Psoas muscle (tissue), 8 donors: Measurements from ENCODE around the gene MAML2. TPM values are rescaled to one million over a fixed set of nuclear protein-coding genes. Genes with fewer than 3 reads are reported as not detected.

Experiments used
- ATAC-seq, 4 donors: fragments of 200-7000 bp; cut with Tn5 transposase; one replicate each; pipeline ENCODE4 v1.9.1; 2020; ENCODE audit warnings: moderate library complexity in 3 of 4, mild to moderate bottlenecking in 2 of 4
- DNase-seq, 2 donors: peaks; one replicate each; pipeline ENCODE4 v3.0.0-alpha.2; 2020
- H3K27ac ChIP-seq: fragments of 200-600 bp; one replicate; pipeline ENCODE4 v1.8.0; 2022
- H3K27me3 ChIP-seq, 3 donors: fragments of 200-600 bp in 1 of 3; one replicate each; pipeline versions ENCODE4 v1.6.1 to v1.8.0; 2013 to 2022; ENCODE audit warnings: low read length in 2 of 3, mild to moderate bottlenecking in 2 of 3, moderate library complexity in 1 of 3; ENCODE audit not compliant: insufficient read depth in 3 of 3
- H3K36me3 ChIP-seq, 2 donors: fragments of 200-600 bp in 1 of 2; one replicate each; pipeline versions ENCODE4 v1.6.1 to v1.8.0; 2013 to 2022; ENCODE audit warnings: low read depth in 1 of 2, mild to moderate bottlenecking in 1 of 2, moderate library complexity in 1 of 2; ENCODE audit not compliant: insufficient read depth in 1 of 2
- H3K4me1 ChIP-seq: fragments of 200-600 bp; one replicate; pipeline ENCODE4 v1.8.0; 2022
- H3K4me3 ChIP-seq: fragments of 200-600 bp; one replicate; pipeline ENCODE4 v1.8.0; 2022; ENCODE audit warnings: mild to moderate bottlenecking
- H3K9me3 ChIP-seq: fragments of 200-600 bp; one replicate; pipeline ENCODE4 v1.8.0; 2022
- WGBS, 3 donors: extraction: QIAGEN DNeasy Blood & Tissue Kit; methylation state at CpG; one replicate each; pipeline versions ENCODE4 v1.1.6 to v1.1.7; 2013; 5-methylcytosine and 5-hydroxymethylcytosine counted together
- intact Hi-C, 2 donors: fragments of 100-400 bp; cut with DNase I; formaldehyde crosslinking; loops; one replicate each; pipeline versions ENCODE4 v1.11.0 to v1.14.2; 2022
- polyA plus RNA-seq, 3 donors: library from polyadenylated mRNA; stranded (reverse); fragments of 200-250 nt; gene quantifications; one replicate each; pipeline ENCODE4 v1.2.3, GENCODE V29; 2013
- total RNA-seq, 4 donors: library from RNA; stranded (reverse); fragmentation: NEBNext Ultra II Directional in 2 of 4; extraction: Animal tissue kit (Norgen Biotek cat#: 25700) in 2 of 4; gene quantifications; one replicate each; pipeline versions ENCODE4 v1.2.1 to v1.2.4, GENCODE V29; 2021 to 2023
- TF ChIP-seq, protein P1 (sequence below): fragments of 200-600 bp; IDR thresholded peaks from one replicate; pipeline ENCODE4 v1.8.0; 2022; ENCODE audit warnings: antibody characterized with exemption
- donor health status: healthy with polysubstance abuse.
- donor health status: DM: no; HTN: no; CAD: no; lungs with moderate emphysema.
- donor health status: Bipolar disorder and iron deficiency.
- donor health status: healthy.
- donor health status: DM: yes; HTN: yes; CAD: no.
- donor health status: DM: no; HTN: no; CAD: no.
- donor health status: DM: no; HTN: no; CAD: no.
- donor health status: DM: yes; HTN: yes; CAD: no.

Gene MAML2
- total and polyA plus RNA-seq, 7 donors = 0.39 to 3.7 (median 1.5) TPM

- Histone ChIP-seq H3K36me3 (no peaks in the 10 kb centered on the region), H3K4me1 (no peaks in the 10 kb centered on the region), H3K9me3 (no peaks in the 10 kb centered on the region), H3K27ac (no peak overlapping the region), H3K4me3 (no peak overlapping the region), H3K27me3 (no peaks in the 10 kb centered on the region)
- intact Hi-C loops = no loop called here
- DNase-seq = no peak
- TF ChIP-seq, protein P1, sequence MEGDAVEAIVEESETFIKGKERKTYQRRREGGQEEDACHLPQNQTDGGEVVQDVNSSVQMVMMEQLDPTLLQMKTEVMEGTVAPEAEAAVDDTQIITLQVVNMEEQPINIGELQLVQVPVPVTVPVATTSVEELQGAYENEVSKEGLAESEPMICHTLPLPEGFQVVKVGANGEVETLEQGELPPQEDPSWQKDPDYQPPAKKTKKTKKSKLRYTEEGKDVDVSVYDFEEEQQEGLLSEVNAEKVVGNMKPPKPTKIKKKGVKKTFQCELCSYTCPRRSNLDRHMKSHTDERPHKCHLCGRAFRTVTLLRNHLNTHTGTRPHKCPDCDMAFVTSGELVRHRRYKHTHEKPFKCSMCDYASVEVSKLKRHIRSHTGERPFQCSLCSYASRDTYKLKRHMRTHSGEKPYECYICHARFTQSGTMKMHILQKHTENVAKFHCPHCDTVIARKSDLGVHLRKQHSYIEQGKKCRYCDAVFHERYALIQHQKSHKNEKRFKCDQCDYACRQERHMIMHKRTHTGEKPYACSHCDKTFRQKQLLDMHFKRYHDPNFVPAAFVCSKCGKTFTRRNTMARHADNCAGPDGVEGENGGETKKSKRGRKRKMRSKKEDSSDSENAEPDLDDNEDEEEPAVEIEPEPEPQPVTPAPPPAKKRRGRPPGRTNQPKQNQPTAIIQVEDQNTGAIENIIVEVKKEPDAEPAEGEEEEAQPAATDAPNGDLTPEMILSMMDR = no peak
- 65 to 80% (median 72%) methylated on average over 1 of the region's 1 CpG for WGBS, 3 donors
- no peak for ATAC-seq
These were observed 412.0 kb downstream of the MAML2 start for GRCh38 chr11:95930948-95931347.

DNA sequence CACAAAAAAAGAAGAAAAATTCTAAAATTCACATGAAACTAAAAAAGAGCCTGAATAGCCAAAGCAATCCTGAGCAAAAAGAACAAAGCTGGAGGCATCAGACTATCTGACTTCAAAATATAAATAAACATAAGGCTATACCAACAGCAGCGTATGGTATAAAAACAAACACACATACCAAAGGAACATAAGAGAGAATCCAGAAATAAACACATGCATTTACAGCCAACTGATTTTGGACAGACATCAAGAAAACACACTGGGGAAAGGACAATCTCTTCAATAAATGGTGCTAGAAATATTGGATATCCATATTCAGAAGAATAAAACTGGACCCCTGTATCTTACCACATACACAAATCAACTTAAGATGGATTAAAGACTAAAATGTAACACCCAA, 416.3 kb downstream of the MAML2 start:
- no peak for ATAC-seq
- Histone ChIP-seq H3K27me3 (no peaks in the 10 kb centered on the region), H3K4me3 (no peak overlapping the region), H3K36me3 (no peaks in the 10 kb centered on the region), H3K4me1 (peaks cover 19% of the 10 kb centered on the region), H3K9me3 (no peaks in the 10 kb centered on the region), H3K27ac (no peak overlapping the region)
- WGBS, 3 donors = 32 to 39% (median 35%) methylated on average over 1 of the region's 1 CpG
- TF ChIP-seq, protein P1 = no peak
- intact Hi-C loops = no loop called here
- DNase-seq = no peak

Other genes starting within 250 kb of the MAML2 start
- 10 to 100 TPM in 1 of 4 donors, 1 to 10 TPM in 3; 6.3 to 12.3 (median 8.6) TPM for gene CCDC82, start 46.7 kb upstream of the MAML2 start, total RNA-seq
- 10 to 100 TPM in 1 of 3 donors, 1 to 10 TPM in 2; 7.5 to 21.4 (median 9.3) TPM for gene CCDC82, start 46.7 kb upstream of the MAML2 start, polyA plus RNA-seq
- 1 to 10 TPM; 4.2 to 6.7 (median 5.3) TPM for gene JRKL, start 46.8 kb upstream of the MAML2 start, total RNA-seq
- 10 to 100 TPM in 1 of 3 donors, 1 to 10 TPM in 2; 3.2 to 10.9 (median 5.8) TPM for gene JRKL, start 46.8 kb upstream of the MAML2 start, polyA plus RNA-seq